Spleen (tissue), 7 donors: ENCODE data around the gene LDLRAD4.

Experiments used
- POLR2A ChIP-seq, 3 donors: fragments of 450-650 bp; IDR thresholded peaks; one replicate each; pipeline ENCODE4 v1.5.1; 2017; ENCODE audit warnings: antibody characterized with exemption in 3 of 3, mild to moderate bottlenecking in 1 of 3
- TF ChIP-seq, protein P1 (sequence below), 11 experiments: fragments of 200-600 bp in 7 of 11; fragments of 450-650 bp in 4 of 11; sonication (generic) in 4 of 11; IDR thresholded peaks in 8 of 11; conservative IDR thresholded peaks in 3 of 11; 1 replicate in 7 of 11; 2 replicates in 4 of 11; pipeline versions ENCODE4 v1.4.0 to v1.8.0; 2016 to 2021; ENCODE audit warnings: antibody characterized with exemption in 11 of 11, inconsistent platforms in 4 of 11, mild to moderate bottlenecking in 1 of 11
- donor health status: DM: no; HTN: no; CAD: no; lungs with moderate emphysema.
- donor health status: DM: no; HTN: no; CAD: no.
- donor health status: DM: no; HTN: no; CAD: no.

DNA sequence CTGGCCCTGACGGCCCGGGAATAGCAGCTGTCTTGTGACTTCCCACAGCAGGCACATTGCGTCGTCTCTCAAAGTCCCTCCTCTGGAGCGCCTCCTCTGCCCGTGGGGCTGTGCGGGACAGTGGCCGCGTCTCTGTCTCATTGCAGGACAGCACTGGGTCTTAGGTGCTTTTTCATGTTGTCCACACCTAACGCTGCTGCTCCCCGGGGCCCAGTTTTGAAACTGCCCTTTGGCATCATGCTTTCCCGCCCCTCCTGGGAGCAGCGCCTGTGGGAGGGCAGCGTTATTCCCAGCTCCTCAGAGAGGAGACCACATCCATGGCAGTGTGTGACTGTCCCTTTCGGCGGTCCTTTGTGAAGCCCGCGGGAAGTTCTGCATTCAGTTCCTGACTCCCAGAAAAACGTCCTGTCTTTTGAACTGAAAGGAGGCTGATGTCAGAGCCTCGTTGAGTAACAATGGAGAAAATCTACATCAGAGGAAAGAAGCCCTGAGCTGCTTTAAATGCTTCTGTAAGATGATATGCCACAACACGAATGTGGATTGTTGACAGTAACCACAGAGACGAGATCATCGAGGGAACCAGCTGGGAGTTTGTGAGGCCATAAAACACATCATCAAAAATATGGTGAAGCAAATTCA, 281.8 kb downstream of the LDLRAD4 start:
- TF ChIP-seq, protein P1, sequence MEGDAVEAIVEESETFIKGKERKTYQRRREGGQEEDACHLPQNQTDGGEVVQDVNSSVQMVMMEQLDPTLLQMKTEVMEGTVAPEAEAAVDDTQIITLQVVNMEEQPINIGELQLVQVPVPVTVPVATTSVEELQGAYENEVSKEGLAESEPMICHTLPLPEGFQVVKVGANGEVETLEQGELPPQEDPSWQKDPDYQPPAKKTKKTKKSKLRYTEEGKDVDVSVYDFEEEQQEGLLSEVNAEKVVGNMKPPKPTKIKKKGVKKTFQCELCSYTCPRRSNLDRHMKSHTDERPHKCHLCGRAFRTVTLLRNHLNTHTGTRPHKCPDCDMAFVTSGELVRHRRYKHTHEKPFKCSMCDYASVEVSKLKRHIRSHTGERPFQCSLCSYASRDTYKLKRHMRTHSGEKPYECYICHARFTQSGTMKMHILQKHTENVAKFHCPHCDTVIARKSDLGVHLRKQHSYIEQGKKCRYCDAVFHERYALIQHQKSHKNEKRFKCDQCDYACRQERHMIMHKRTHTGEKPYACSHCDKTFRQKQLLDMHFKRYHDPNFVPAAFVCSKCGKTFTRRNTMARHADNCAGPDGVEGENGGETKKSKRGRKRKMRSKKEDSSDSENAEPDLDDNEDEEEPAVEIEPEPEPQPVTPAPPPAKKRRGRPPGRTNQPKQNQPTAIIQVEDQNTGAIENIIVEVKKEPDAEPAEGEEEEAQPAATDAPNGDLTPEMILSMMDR (IDR thresholded peaks at IDR 0.05 in 8 of 11, conservative IDR thresholded peaks at IDR 0.05 in 3 of 11): no peak
- no peak for TF ChIP-seq POLR2A (IDR thresholded peaks at IDR 0.05)
